IPS-20b (cell line): ENCODE results near the gene SLC25A19.

Experiments
- H3K27ac ChIP-seq: one replicate; pipeline ENCODE4 v1.5.1; 2013; ENCODE audit warnings: low read length
- H3K27me3 ChIP-seq: 2 replicates; pipeline ENCODE4 v1.6.1; 2013; ENCODE audit warnings: mild to moderate bottlenecking, low read length, inconsistent platforms; ENCODE audit not compliant: insufficient read depth
- H3K36me3 ChIP-seq: 2 replicates; pipeline ENCODE4 v1.6.1; 2013; ENCODE audit warnings: low read depth, mild to moderate bottlenecking, inconsistent platforms, low read length, moderate library complexity; ENCODE audit not compliant: insufficient read depth
- H3K4me1 ChIP-seq: 2 replicates; pipeline ENCODE4 v1.6.1; 2013; ENCODE audit warnings: mild to moderate bottlenecking, control low read depth, inconsistent platforms, low read length, moderate library complexity; ENCODE audit not compliant: insufficient read depth
- H3K4me3 ChIP-seq: 2 replicates; pipeline ENCODE4 v1.5.1; 2013; ENCODE audit warnings: mild to moderate bottlenecking, low read length, inconsistent platforms
- H3K9ac ChIP-seq: 2 replicates; pipeline ENCODE4 v1.6.1; 2013; ENCODE audit warnings: low read depth, mild to moderate bottlenecking, inconsistent platforms, low read length, moderate library complexity
- H3K9me3 ChIP-seq: 2 replicates; pipeline ENCODE4 v1.6.1; 2013; ENCODE audit warnings: mild to moderate bottlenecking, low read depth, low read length, inconsistent platforms; ENCODE audit not compliant: insufficient read depth

SLC25A19 gene

DNA sequence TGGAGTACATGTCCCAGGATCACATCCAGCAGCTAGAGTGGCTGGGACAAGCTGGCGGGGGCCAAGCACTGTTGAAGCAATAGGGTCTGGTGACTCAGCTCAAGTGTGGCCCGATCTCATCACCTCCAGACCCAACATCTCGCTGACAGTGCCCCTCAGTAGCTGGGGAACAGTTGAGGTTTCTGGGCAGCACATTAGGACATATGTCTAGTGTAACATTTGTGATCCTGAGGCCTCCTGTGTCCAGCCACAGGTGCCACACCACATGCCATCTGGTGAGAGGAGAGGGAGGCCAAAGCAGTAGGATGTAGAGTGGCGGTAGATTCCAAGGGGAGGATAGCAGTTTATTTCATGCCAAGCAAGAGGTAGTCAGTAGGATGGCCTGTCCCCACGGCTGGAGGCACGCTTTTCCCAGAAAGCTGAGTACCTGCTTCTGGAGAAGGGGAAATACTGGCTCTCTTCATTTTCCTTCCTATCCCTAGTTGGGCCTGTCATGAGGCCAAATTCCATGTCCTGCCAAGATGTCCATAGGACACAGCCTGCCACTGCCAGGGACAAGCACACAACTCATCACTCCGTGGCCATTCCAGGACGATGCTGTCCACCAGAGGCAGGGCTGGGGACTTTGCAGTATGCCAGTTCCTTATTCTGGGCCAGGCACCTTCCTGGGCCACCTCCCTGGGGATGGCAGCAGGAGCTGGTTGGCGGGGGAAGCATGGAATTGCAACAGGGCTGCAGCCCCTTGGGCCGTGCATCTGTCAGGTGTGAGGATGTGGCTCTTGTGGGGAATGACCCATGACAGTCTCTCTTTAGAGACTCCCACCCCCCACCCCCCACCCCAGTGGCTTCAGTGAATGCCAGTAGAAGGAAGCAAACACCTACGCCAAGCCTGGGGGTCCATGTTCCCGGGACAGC is 51.9 kb downstream of the SLC25A19 start:
- Histone ChIP-seq H3K4me1 (no peaks in the 10 kb centered on the region), H3K4me3 (no peak overlapping the region), H3K27me3 (no peaks in the 10 kb centered on the region), H3K9me3 (no peaks in the 10 kb centered on the region), H3K27ac (no peak overlapping the region), H3K9ac (no peak overlapping the region), H3K36me3 (peaks cover 87% of the 10 kb centered on the region)

DNA sequence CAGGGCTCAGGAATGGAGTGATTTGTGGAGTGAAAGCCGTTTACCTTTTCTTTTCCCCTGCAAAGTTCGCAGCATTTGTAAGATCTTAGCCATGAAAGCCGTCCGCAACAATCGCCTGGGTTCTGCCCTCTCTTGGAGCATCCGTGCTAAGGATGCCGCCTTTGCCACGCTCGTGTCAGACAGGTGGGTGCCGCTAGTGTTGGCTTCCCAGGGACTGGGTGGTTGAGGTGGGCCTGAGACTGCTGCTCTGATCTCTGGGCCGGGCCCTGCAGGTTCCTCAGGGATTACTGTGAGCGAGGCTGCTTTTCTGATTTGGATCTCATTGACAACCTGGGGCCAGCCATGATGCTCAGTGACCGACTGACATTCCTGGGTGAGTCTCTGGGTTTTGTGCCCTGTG is 56.4 kb downstream of the SLC25A19 start:
- Histone ChIP-seq H3K4me3 (no peak overlapping the region), H3K27ac (no peak overlapping the region), H3K4me1 (no peaks in the 10 kb centered on the region), H3K36me3 (peaks cover 91% of the 10 kb centered on the region), H3K27me3 (no peaks in the 10 kb centered on the region), H3K9ac (no peak overlapping the region), H3K9me3 (no peaks in the 10 kb centered on the region)

DNA sequence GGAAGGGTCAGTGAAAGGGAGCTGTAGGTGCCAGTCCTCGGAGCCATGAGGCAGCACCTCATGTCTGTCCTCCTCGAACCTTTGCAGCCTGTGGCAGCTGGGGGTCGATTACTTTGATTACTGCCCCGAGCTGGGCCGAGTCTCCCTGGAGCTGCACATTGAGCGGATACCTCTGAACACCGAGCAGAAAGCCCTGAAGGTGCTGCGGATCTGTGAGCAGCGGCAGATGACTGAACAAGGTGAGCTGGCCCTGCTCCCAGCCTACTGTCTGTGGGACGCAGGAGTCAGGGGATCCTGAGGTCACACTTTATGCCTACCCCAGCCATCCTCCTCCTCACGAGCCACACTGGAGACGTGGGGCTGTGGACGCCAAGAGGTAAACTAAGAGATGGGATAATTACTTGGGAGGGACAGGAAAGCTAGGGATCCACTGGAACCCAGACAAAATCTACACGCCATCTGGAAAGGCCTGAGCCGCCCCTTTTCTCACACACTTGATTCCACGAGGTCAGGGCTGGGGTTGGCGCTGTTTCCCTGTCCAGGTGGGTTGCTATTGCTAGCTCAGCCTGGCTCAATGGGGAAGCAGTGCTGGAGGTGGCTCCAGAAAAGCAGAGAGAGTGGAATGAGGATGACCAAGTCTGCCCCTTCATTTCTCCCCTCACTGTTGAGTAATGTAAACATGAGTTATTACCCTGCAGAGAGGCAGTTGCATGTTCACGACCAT is 57.3 kb downstream of the SLC25A19 start:
- Histone ChIP-seq H3K9ac (no peak overlapping the region), H3K27me3 (no peaks in the 10 kb centered on the region), H3K4me3 (no peak overlapping the region), H3K36me3 (peaks cover 89% of the 10 kb centered on the region), H3K27ac (no peak overlapping the region), H3K4me1 (no peaks in the 10 kb centered on the region), H3K9me3 (no peaks in the 10 kb centered on the region)

DNA sequence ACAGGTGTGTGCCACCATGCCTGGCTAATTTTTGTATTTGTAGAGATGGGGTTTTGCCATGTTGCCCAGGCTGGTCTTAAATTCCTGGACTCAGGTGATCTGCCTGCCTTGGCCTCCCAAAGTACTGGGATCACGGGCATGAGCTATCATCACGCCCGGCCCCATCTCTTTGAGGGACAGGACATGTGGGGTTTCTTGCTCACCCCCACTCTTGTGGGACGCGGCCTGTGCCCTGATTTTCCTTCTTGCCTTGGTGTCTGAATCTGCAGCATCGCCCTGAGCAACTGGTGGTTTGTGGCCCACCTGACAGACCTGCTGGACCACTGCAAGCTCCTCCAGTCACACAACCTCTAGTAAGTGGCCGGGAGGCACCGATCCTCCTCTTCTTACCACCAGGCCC is 58.2 kb downstream of the SLC25A19 start:
- Histone ChIP-seq H3K27ac (no peak overlapping the region), H3K36me3 (peaks cover 89% of the 10 kb centered on the region), H3K9ac (no peak overlapping the region), H3K4me3 (no peak overlapping the region), H3K27me3 (no peaks in the 10 kb centered on the region), H3K9me3 (no peaks in the 10 kb centered on the region), H3K4me1 (no peaks in the 10 kb centered on the region)

DNA sequence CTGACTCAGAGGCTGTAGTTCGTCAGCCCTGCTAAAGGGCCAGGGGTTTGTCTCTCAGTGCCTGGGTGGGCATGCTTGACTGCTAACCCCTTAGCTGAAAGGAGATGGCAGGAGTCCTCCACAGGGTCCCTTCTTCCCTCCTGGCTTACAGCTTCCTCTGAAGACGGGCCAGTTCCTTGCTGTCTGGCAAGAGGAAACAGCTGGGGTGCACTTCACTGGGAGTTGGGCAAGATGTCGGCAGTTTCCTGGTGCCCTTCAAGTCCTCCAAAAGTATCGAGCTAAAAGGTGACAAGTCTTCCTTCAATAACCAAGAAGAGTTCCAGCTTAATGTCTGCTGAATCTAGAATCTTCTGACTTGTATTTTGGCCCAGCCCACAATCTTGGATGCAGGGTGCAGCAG is 60.4 kb downstream of the SLC25A19 start:
- Histone ChIP-seq H3K36me3 (peaks cover 89% of the 10 kb centered on the region), H3K4me1 (no peaks in the 10 kb centered on the region), H3K9me3 (no peaks in the 10 kb centered on the region), H3K9ac (no peak overlapping the region), H3K27me3 (no peaks in the 10 kb centered on the region), H3K27ac (no peak overlapping the region), H3K4me3 (no peak overlapping the region)

DNA sequence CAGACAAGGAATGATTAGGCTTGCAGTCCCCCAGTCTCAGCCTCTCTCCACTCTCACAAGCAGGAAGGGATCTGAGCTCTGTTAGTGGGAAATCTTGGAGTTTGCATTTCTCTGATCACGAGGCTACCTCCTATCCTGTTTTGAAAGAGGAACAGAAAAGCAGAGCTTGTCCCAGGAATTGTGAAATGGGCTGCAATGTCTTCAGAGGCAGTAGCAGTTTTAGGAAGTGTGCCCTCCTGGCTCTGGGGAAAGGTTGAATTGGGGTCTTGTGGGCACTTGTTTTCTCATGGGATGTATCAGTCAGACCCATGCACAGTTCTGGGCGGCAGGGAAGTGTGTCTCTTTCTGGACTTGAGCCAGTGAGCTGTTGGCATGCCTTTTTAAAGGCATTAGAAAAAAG is 60.9 kb downstream of the SLC25A19 start:
- Histone ChIP-seq H3K9me3 (no peaks in the 10 kb centered on the region), H3K4me1 (no peaks in the 10 kb centered on the region), H3K27me3 (no peaks in the 10 kb centered on the region), H3K36me3 (peaks cover 87% of the 10 kb centered on the region), H3K4me3 (no peak overlapping the region), H3K9ac (no peak overlapping the region), H3K27ac (no peak overlapping the region)

DNA sequence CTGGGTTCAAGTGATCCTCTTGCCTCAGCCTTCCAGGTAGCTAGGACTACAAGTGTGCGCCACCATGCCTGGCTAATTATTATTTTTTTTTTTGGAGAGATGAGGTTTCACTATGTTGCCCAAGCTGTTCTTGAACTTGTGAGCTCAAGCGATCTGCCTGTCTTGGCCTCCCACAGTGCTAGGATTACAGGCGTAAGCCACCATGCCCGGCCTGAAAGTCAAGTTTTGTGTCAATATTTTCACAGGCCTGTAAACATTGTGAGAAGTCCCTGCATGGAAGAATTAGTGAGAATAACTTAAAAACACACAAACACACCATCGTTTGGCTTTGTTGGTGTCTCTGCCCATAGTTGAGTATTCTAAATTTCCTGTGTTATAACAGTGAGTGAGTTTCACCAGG is 61.5 kb downstream of the SLC25A19 start:
- Histone ChIP-seq H3K36me3 (peaks cover 86% of the 10 kb centered on the region), H3K27ac (no peak overlapping the region), H3K4me3 (no peak overlapping the region)

DNA sequence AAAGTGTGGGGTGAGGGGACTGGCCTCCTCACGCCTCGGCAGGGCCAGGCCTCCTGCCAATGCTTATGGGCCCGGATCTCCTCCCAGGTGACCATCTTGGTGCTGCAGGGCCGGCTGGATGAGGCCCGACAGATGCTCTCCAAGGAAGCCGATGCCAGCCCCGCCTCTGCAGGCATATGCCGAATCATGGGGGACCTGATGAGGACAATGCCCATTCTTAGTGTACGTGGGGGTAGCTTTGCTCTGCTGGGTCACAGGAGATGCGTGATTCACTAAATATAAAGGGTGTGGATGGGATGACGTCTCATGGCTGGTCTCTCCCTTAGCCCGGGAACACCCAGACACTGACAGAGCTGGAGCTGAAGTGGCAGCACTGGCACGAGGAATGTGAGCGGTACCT is 64.2 kb downstream of the SLC25A19 start:
- H3K4me1 ChIP-seq: no peaks in the 10 kb centered on the region
- H3K27me3 ChIP-seq: no peaks in the 10 kb centered on the region
- peaks cover 75% of the 10 kb centered on the region for H3K36me3 ChIP-seq
- no peaks in the 10 kb centered on the region for H3K9me3 ChIP-seq
- H3K4me3 ChIP-seq: no peak overlapping the region
- H3K27ac ChIP-seq: no peak overlapping the region
- no peak overlapping the region for H3K9ac ChIP-seq

More for the DNA sequence above, 61.5 kb downstream of the SLC25A19 start:
- Histone ChIP-seq H3K9ac (no peak overlapping the region), H3K9me3 (no peaks in the 10 kb centered on the region), H3K4me1 (no peaks in the 10 kb centered on the region), H3K27me3 (no peaks in the 10 kb centered on the region)
